Keratinocyte (primary cell): Measurements from ENCODE around the gene AFAP1L2. TPM values are rescaled to one million over a fixed set of nuclear protein-coding genes. Genes with fewer than 3 reads are reported as not detected.

ENCODE experiments used
- DNase-seq: peaks from one replicate; pipeline ENCODE4 v3.0.0-alpha.2; 2011; ENCODE audit warnings: low read depth, missing footprints, low spot score
- FAIRE-seq: peaks from 2 replicates; lab custom pipeline; 2011; peaks lifted over from hg19 to GRCh38; lab: Jason Lieb, UNC
- H2AFZ ChIP-seq: 2 replicates; pipeline ENCODE4 v1.6.0; 2012; ENCODE audit warnings: low read length, control low read depth, inconsistent platforms; ENCODE audit not compliant: control insufficient read depth
- H3K27ac ChIP-seq: 2 replicates; pipeline ENCODE4 v1.5.1; 2011; ENCODE audit warnings: low read length; ENCODE audit not compliant: control insufficient read depth, insufficient read depth
- H3K27me3 ChIP-seq: 3 replicates; pipeline ENCODE4 v1.6.0; 2011; ENCODE audit warnings: low read length; ENCODE audit not compliant: control insufficient read depth, insufficient read depth; ENCODE audit errors: extremely low read depth
- H3K36me3 ChIP-seq, 2 experiments: 2 replicates in 1 of 2; 3 replicates in 1 of 2; pipeline ENCODE4 v1.5.1; 2011; ENCODE audit warnings: low read length in 2 of 2, mild to moderate bottlenecking in 1 of 2; ENCODE audit not compliant: control insufficient read depth in 2 of 2, insufficient read depth in 2 of 2; ENCODE audit errors: extremely low read depth in 1 of 2
- H3K4me1 ChIP-seq: 3 replicates; pipeline ENCODE4 v1.5.1; 2011; ENCODE audit warnings: low read length; ENCODE audit not compliant: control insufficient read depth, insufficient read depth; ENCODE audit errors: extremely low read depth
- H3K4me2 ChIP-seq: 3 replicates; pipeline ENCODE4 v1.6.0; 2011; ENCODE audit warnings: low read depth, low read length; ENCODE audit not compliant: control insufficient read depth, insufficient read depth; ENCODE audit errors: extremely low read depth
- H3K4me3 ChIP-seq, 3 experiments: fragments of 200-600 bp in 1 of 3; sonication (generic) in 1 of 3; 2 replicates in 2 of 3; 3 replicates in 1 of 3; pipeline ENCODE4 v1.5.1; 2011 to 2016; ENCODE audit warnings: low read length in 3 of 3, mild to moderate bottlenecking in 3 of 3, control low read depth in 2 of 3, inconsistent platforms in 1 of 3, low read depth in 1 of 3, mixed read lengths in 1 of 3, mixed run types in 1 of 3, moderate library complexity in 1 of 3; ENCODE audit not compliant: control insufficient read depth in 2 of 3, insufficient read depth in 2 of 3; ENCODE audit errors: extremely low read depth in 1 of 3
- H3K79me2 ChIP-seq: 2 replicates; pipeline ENCODE4 v1.6.0; 2012; ENCODE audit warnings: low read length; ENCODE audit not compliant: control insufficient read depth, insufficient read depth
- H3K9ac ChIP-seq: 3 replicates; pipeline ENCODE4 v1.6.0; 2011; ENCODE audit warnings: low read length; ENCODE audit not compliant: control insufficient read depth, insufficient read depth; ENCODE audit errors: extremely low read depth
- H3K9me1 ChIP-seq: 3 replicates; pipeline ENCODE4 v1.6.0; 2011; ENCODE audit warnings: low read length; ENCODE audit not compliant: control insufficient read depth, insufficient read depth; ENCODE audit errors: extremely low read depth
- H3K9me3 ChIP-seq: 2 replicates; pipeline ENCODE4 v1.5.1; 2012; ENCODE audit warnings: low read depth, low read length; ENCODE audit not compliant: control insufficient read depth
- H4K20me1 ChIP-seq: 3 replicates; pipeline ENCODE4 v1.6.0; 2011; ENCODE audit warnings: low read length; ENCODE audit not compliant: control insufficient read depth, insufficient read depth; ENCODE audit errors: extremely low read depth
- CTCF ChIP-seq, 3 experiments: IDR thresholded peaks in 1 of 3; conservative IDR thresholded peaks in 1 of 3; optimal IDR thresholded peaks in 1 of 3; 2 replicates in 2 of 3; 3 replicates in 1 of 3; pipeline versions ENCODE3 to v1.5.1; 2011; ENCODE audit warnings: low read length in 3 of 3, mild to moderate bottlenecking in 3 of 3, moderate library complexity in 2 of 3, control low read depth in 1 of 3, inconsistent platforms in 1 of 3; ENCODE audit not compliant: insufficient read depth in 2 of 3; ENCODE audit errors: extremely low read depth in 1 of 3
- EZH2 ChIP-seq: IDR thresholded peaks from one replicate; pipeline ENCODE4 v1.6.1; 2012; ENCODE audit warnings: inconsistent platforms, mild to moderate bottlenecking, low read length, moderate library complexity
- dilution Hi-C: fragments of 300-500 bp; cut with MboI; formaldehyde crosslinking; loops from one replicate; pipeline ENCODE4 v1.7.0; 2020; ENCODE audit warnings: low sequenced_read_pairs; ENCODE audit not compliant: extremely low pct_ligation_motif_present
- polyA plus RNA-seq, 5 experiments: library from polyadenylated mRNA; depleted of rRNA in 3 of 5; stranded (reverse) in 3 of 5; stranded (forward) in 1 of 5; unstranded in 1 of 5; fragments of >200 nt; gene quantifications; 1 replicate in 1 of 5; 2 replicates in 3 of 5; 3 replicates in 1 of 5; pipeline versions ENCODE4 v1.2.1 to v1.2.3, GENCODE V29; 2011 to 2012; ENCODE audit warnings: missing spikeins in 2 of 5, low read depth in 1 of 5, low replicate concordance in 1 of 5

The AFAP1L2 gene
- polyA plus RNA-seq, 1 donor (not counting 4 experiments of a cell fraction or from before 2014, with no cell fraction given), result 40.4 TPM

DNA sequence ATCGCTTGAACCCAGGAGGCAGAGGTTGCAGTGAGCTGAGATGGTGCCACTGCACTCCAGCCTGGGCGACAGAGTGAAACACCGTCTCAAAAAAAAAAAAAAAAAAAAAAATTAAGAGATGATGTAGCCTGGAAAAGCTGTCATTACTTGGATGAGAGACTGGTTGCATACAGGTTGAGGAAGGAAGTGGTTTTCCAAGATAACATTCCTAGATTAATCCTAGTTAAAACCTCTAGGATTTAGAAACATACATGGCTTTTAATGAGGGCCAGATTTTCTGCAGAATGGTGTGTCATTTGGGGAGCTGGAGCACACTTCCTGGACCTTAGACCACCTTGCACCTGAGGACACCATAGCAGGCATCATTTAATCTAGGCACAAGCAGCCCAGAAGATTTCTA lies 147.5 kb downstream of the AFAP1L2 start:
- DNase-seq, result no peak
- Histone ChIP-seq H4K20me1 (no peaks in the 10 kb centered on the region), H3K4me3 (no peak overlapping the region), H3K27me3 (no peaks in the 10 kb centered on the region), H3K9me1 (no peaks in the 10 kb centered on the region), H2AFZ (no peak overlapping the region), H3K36me3 (no peaks in the 10 kb centered on the region), H3K9ac (no peak overlapping the region), H3K79me2 (no peaks in the 10 kb centered on the region), H3K4me2 (no peak overlapping the region), H3K4me1 (peaks cover 19% of the 10 kb centered on the region), H3K27ac (no peak overlapping the region), H3K9me3 (no peaks in the 10 kb centered on the region)
- dilution Hi-C loops, result no loop called here
- FAIRE-seq, result no peak
- TF ChIP-seq CTCF (optimal IDR thresholded peaks at IDR 0.05 in 1 of 3, IDR thresholded peaks at IDR 0.05 in 1 of 3, conservative IDR thresholded peaks at IDR 0.05 in 1 of 3; ENCODE audit: extremely low read depth in 1 of 3, insufficient read depth in 2 of 3, low read length in 3 of 3) (no peak), EZH2 (no peak)

DNA sequence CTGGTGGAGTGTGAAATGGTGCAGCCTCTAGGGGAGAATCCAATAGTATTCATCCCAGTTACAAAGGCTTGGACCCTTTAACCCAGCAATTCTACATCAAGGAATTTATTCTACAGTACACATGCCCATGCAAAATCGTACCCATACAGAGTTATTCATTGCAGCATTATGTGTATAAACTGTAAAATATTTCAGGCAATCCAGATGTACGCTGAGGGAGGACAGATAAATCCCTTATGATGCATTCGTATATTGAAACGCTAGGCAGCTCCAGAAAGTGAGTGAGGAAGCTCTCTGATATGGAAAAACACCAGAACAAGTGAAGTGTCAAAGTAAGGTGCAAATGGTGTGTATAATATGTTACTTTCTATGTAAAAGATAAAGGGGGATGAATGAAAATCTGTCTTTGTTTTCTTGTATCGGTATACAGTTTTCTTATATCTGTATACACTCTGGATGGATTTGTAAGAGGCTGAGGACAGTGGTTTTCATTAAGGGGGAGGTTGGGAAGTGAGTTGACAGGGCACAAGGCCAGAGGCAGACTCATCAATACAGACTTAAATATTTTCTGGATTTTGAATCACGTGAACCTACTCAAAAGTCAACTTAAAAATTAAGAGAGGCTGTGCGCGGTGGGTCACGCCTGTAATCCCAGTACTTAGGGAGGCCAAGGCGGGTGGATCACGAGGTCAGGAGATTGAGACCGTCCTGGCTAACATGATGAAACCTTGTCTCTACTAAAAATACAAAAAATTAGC lies 148.1 kb downstream of the AFAP1L2 start:
- Histone ChIP-seq H3K9ac (no peak overlapping the region), H3K4me3 (no peak overlapping the region), H3K79me2 (no peaks in the 10 kb centered on the region), H3K4me1 (peaks cover 15% of the 10 kb centered on the region), H3K27me3 (no peaks in the 10 kb centered on the region), H3K4me2 (no peak overlapping the region), H2AFZ (no peak overlapping the region), H3K9me3 (no peaks in the 10 kb centered on the region), H4K20me1 (no peaks in the 10 kb centered on the region), H3K9me1 (no peaks in the 10 kb centered on the region), H3K36me3 (no peaks in the 10 kb centered on the region), H3K27ac (no peak overlapping the region)
- no peak for TF ChIP-seq CTCF (optimal IDR thresholded peaks at IDR 0.05 in 1 of 3, IDR thresholded peaks at IDR 0.05 in 1 of 3, conservative IDR thresholded peaks at IDR 0.05 in 1 of 3; ENCODE audit: extremely low read depth in 1 of 3, insufficient read depth in 2 of 3, low read length in 3 of 3)
- no peak for TF ChIP-seq EZH2
- FAIRE-seq (no peak), DNase-seq (no peak)
- dilution Hi-C loops, result no loop called here
